D721Med (cell line): ENCODE data around the gene SIT1.

Experiments used
- DNase-seq: peaks from one replicate; pipeline ENCODE4 v3.0.0; 2011; ENCODE audit warnings: low spot score; ENCODE audit not compliant: insufficient read length
- FAIRE-seq: peaks from 2 replicates; lab custom pipeline; 2011; peaks lifted over from hg19 to GRCh38; lab: Jason Lieb, UNC
- TF ChIP-seq, protein P1 (sequence below): IDR thresholded peaks from 2 replicates; pipeline ENCODE4 v1.5.1; 2012; ENCODE audit warnings: mild to moderate bottlenecking, control low read depth; ENCODE audit not compliant: insufficient read depth; ENCODE audit errors: missing control alignments

The SIT1 gene

DNA sequence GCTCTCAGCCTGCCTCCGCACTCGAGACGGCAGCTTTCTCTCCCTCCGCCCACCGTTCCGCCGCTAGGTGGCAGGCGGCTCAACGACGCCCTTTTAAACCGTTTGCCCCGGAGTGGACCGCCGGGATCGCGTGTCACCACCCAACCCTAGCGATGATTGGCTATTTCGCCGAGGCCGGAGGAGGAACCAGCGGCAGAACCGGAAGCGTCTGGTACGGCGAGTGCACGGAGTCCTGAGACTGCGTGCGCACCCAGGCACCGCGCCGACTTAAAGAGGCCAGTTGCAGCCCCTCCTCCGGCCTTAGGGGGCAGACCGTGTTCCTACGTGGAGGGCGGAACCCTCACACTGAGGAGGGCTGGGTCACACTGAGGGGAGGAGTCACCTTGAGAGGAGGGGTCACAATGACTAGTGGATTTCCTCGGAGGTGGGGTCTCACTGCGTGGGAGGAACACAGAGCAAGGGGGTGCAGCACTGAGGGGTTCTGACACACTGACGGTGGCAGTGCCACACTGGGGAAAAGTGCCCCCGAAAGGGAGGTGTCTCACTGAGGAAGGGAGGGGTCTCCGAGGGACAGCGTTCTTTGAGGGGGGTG lies 46.6 kb downstream of the SIT1 start:
- TF ChIP-seq, protein P1, sequence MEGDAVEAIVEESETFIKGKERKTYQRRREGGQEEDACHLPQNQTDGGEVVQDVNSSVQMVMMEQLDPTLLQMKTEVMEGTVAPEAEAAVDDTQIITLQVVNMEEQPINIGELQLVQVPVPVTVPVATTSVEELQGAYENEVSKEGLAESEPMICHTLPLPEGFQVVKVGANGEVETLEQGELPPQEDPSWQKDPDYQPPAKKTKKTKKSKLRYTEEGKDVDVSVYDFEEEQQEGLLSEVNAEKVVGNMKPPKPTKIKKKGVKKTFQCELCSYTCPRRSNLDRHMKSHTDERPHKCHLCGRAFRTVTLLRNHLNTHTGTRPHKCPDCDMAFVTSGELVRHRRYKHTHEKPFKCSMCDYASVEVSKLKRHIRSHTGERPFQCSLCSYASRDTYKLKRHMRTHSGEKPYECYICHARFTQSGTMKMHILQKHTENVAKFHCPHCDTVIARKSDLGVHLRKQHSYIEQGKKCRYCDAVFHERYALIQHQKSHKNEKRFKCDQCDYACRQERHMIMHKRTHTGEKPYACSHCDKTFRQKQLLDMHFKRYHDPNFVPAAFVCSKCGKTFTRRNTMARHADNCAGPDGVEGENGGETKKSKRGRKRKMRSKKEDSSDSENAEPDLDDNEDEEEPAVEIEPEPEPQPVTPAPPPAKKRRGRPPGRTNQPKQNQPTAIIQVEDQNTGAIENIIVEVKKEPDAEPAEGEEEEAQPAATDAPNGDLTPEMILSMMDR: peak; percentile 87
- no peak for FAIRE-seq

DNA sequence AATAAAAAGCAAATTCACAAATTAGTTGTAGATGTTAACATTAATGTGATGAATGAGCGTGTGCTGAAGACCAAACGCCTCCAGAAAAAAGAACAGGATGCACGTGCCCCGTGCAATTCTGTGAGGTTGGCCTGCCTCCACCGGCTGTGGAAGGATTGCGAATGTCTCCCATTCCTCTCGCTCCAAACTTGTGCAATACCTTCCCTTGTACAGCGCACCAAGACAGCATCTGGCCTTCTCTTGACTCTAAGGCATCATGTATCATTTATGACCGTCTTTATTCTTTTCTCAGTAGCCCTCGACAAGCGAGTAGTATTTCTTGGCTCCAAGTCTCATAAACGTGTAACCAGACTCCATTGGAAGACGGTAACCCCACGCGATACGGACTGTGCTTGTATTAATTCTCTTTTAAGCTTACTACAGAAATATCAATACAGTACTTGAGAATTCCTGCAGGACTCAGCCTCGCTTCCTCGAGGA lies 47.2 kb downstream of the SIT1 start:
- FAIRE-seq: no peak
- no peak for DNase-seq
- TF ChIP-seq, protein P1: no peak

More for the DNA sequence above, 46.6 kb downstream of the SIT1 start:
- DNase-seq: peak; percentile 85

DNA sequence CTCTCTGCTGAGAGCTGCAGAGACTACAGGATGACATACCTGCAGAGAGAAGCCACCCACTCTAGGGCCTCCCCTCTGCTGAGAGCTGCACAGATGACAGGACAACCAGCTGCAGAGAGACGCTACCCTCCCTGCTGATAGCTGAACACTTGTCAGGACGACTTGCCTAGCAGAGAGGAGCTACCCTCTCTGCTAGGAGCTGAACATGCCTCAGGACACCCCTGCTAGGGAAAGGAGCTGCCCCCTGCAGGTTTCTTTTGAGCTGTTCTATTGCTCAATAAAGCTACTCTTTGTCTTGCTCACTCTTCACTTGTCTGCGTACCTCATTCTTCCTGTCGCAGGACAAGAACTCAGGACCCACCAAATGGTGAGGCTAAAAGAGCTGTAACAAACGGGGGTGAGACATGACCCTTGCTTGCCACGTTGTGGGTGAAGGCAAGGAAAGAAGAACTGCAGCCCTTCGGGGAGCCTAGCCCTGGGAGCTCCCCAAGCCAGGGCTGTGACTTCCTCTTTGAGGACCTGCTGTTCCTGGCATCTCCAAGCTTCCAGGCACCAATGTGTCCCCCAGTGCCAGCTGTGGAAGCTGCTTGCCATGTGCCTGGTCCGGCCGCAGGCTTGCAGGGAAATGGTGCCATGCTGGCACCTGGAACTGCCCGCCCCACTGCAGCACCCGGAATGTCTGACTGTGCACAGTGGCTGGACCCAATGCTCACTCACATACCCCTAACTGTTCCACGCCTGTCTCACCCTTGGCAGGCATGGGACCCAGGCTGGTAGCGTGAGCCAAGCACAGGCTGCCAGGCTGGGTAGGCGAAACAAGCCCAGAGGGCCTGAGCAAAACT lies 50.7 kb downstream of the SIT1 start:
- TF ChIP-seq, protein P1: no peak
- no peak for FAIRE-seq
- no peak for DNase-seq
